HG02884 (cell line): ENCODE measurements around the gene DNAJB9.

Experiments
- ATAC-seq: cut with Tn5 transposase; IDR thresholded peaks from one replicate; pipeline ENCODE4 v1.9.1; 2021; ENCODE audit warnings: mild to moderate bottlenecking, moderate library complexity; ENCODE audit not compliant: unreplicated experiment

DNAJB9 gene

DNA sequence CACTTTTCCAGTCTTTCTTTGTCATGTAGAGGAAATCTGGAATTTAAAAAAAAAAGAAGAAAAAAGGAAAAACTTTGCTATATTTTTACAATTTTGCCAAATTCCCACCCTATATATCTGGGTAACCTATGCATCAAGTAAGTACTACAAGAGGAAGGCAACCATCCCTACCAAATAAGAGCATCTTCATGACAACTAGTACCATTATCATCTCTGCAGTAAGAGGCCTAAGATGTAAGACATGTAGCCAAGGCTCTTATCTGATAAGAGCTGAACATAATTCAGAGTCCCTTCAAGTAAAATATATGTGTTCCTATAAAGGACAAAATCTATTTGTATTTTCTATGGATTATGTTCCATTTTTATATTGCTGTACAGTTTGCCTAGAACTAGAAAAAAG is 3.7 kb upstream of the DNAJB9 start:
- no peak for ATAC-seq

GRCh38 chr7:108568801-108569380 is 783 bp upstream of the DNAJB9 start:
- ATAC-seq: no peak

DNA sequence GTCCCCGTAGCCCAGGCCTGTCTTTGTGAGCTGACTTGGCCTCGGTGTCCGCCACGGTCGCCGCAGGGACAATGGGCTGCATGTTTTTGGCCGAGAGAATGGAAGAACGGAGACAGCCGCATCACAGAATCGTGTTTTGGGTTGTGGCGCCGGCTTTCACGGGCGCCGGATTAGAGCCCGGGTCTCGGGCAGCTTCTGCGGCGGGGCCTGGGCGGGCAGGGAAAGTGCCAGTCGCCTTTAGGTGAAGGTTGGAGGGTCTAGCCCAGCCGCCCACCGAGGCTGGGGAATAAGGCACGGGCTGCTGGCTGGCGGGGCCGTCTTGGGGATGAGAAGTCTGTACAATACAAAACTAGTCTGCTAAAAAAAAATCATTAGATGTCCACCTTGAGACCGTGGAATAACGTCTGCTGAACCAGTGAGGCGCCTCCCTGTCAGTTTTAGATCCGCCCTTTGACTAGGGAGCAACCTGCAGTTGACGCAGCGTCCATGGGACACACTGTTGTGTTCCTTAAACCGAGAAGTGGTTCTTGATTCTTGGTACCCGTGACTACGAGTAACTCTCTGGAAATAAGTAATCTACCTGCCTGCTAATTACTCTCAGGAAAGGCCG is 577 bp downstream of the DNAJB9 start:
- ATAC-seq: peak; percentile 26

- ATAC-seq: no peak
Observed at GRCh38 chr7:108572480-108572879, 2.8 kb downstream of the DNAJB9 start.

- no peak for ATAC-seq
Observed at GRCh38 chr7:108575156-108575555, 5.5 kb downstream of the DNAJB9 start.

GRCh38 chr7:108576116-108576515 is 6.4 kb downstream of the DNAJB9 start:
- ATAC-seq: no peak

DNA sequence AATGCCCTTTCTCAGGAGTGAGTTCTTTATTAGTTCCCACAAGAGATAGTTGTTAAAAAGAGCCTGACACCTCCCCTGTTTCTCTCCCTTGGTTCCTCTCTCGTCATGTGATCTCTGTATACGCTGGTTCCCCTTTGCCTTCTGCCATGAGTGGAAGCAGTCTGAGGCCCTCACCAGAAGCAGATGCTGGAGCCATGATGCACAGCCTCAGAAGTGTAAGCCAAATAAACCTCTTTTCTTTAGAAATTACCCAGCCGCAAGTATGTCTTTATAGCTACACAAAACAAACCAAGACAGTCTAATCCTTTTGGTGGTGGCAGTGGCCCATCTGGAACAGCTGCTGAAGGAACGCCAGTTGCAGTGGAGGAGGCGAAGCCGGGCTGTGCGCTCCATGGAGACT is 9.3 kb downstream of the DNAJB9 start:
- ATAC-seq: no peak

DNA sequence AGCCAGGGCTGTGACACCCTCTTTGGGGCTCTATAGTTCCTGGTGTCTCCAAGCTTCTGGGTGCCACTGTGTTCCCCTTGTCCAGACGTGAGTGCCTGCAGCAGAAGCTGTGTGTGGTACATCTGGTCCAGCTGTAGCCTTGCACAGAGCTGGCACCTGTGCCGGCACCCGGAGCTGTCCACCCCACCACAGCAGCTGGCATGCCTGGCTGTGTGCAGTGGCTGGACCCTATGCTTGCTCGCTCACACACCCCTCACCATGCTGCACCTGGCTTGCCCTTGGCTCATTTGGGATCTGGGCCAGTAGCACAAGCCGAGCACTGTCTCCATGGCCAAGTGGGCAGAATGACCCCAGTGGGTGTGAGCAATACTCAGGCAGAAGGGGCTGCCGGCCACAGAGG is 10.6 kb downstream of the DNAJB9 start:
- ATAC-seq: no peak

DNA sequence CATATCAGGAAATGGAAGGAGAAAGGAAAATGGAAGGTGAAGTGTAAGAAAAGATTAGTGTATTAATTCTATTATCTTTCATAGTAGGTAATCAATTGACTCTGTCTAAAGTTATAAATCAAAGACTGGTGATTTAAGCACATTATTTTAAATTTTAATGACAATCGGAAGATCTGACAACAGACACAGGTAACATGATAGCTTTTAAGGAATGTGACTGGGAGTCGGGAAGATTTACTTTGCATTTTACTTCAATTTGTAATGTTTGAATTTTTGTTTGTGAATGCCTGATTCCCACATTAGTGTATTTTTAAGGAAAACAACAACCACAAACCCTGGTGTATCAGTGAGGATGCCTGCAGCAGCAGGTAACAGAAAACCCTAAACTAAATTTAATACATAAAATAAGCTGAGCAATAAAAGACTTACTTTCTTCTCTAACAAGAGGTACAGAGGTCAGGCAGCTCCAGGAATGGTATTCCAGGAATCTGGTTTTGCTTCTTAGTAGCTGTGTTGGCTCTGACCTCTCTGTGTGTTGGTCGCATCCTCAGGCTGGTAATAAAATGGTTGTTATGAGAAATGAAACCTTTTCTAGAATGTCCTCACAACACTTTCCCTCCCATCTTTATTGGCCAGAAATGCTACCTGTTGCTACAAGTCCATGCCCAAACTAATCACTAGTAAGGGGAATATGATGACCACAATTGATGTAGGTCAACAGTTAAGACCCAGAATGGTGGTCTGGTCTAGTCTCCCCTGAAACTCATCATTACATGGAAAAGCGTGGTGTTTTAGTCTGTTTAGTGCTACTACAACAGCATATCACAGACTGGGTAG is 12.2 kb downstream of the DNAJB9 start:
- ATAC-seq: no peak

DNA sequence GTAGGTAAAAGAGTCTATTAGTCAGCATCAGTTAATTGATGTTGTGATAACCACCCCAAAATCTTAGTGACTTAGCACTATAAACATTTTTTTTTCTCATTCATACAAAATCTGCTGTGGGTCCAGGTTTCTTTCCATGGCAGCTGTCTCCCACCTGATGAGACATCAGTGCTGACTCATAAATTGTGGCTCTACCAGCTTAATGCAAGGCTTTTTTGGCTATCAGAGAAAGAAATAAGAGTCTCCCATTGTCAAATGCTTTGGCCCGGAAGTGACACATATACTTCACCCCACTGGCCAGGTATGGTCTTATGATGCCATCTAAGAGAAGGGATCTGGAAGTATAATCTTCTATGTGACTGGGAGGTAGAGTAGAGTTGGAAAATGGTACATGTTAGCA is 14.5 kb downstream of the DNAJB9 start:
- ATAC-seq: no peak

GRCh38 chr7:108585843-108586242 is 16.2 kb downstream of the DNAJB9 start:
- ATAC-seq: no peak

DNA sequence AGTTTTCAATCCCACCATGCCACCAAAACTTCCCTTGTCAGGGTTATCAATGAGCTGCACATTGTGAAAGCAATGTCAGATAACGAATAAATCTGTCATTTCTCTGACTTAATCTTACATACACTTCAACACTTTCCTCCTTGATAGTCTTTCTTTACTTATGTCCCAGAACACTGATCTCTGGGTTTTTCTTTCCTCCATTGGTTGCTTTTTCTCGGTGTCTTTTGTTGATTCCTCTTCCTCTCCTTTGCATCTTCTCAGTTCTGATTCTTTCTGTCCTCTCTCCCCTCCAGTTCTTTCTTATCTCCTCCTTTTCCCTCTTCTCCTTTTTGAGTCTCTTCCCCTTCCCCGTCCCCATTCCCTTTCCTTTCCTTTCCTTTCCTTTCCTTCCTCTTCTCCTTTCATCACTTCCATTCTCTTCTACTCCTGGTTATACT is 16.6 kb downstream of the DNAJB9 start:
- ATAC-seq: no peak

GRCh38 chr7:108589199-108589598 is 19.5 kb downstream of the DNAJB9 start:
- ATAC-seq: no peak

DNA sequence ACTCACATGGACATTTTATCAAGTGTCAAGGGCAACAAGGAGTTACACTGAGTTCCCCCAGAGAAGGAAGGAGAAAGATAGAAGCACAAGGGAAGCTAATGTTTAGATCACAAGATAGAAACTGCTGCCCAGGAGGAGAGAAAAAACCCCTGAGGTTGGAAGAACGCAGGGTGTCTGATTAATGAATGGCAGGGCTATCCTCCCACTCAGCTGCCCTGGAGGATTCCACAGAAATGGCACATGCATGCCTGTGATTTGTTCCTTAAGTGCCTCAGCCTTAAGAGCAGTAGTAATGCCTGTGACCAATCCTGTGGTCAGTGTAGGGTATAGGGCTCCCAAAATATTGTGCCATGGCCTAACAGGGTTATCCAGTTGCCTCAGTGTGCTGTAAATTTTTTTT is 20.2 kb downstream of the DNAJB9 start:
- ATAC-seq: no peak

DNA sequence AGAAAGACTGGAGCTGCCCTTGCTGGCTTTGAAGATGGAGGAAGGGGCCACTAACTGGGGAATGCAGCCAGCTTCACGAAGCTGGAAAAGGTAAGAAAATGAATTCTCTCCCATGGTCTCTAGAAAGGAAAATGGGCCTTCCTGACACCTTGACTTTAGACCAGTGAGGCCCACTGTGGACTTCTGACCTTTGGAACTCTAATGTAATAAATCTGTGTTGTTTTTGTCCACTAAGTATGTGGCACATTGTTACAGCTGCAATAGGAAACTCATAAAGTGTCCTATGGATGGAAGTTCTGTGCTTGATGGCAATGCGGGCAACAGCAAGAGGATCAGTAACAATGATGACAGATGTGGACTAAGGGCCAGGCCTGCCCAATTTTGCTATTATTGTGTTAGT is 20.9 kb downstream of the DNAJB9 start:
- no peak for ATAC-seq

DNA sequence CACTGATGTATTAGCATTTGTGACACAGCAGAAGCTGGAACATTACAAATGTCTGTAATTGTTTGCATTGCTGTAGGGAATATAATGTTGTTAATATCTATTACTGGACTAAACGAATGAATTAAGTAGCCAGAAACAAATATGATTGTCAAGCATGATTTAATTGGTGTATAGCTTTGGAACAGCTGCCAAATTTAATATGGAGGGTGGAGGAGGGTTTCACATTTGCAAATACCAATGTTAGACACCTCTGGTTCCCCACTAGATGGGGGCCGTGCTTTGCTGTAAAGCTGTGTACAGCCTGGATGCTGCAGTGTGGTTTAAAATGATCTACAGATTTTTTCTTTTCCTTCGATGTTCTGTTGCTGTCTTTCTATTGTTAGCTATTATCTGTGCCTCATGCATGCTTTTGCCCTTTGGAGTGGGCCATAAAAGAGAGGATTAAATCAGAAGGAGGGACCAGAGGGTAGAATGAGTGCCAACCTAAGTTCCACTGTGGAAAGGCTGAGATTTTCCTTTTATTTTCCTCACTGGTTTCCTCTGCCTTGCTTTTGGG is 23.1 kb downstream of the DNAJB9 start:
- ATAC-seq: no peak

DNA sequence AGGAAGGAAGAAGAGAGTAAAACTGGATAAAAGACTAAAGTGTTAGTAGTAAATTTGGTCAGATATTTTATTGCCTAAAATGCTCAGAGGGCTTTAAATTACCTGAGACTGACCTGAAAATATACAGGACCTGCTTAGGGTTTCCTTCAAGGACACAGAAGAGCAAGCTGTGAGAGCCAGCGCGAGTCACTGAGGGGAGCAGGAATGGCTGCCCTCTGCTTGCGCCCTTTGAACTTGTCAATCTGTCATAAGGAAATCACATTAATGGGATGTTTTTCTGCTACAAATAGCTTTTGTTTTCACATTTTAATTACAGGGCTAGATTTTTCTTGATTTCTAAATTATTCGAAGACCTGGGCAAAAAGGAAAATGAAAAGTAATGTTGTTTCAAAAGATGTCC is 26.9 kb downstream of the DNAJB9 start:
- no peak for ATAC-seq

DNA sequence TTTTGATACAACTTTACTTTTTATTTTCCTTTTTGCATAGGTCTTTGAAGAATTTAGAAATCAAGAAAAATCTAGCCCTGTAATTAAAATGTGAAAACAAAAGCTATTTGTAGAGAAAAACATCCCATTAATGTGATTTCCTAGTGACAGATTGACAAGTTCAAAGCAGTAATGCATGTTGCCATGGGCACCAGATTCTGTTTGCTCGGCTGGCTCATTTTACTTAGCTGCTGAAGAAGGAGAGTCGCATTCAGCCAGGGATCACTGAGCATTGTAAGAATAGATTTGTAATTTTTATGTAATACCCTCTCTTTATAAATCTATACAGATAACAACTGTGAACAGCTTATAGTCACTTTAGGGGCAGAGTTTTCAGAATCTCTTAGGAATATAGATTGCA is 28.5 kb downstream of the DNAJB9 start:
- ATAC-seq: no peak

DNA sequence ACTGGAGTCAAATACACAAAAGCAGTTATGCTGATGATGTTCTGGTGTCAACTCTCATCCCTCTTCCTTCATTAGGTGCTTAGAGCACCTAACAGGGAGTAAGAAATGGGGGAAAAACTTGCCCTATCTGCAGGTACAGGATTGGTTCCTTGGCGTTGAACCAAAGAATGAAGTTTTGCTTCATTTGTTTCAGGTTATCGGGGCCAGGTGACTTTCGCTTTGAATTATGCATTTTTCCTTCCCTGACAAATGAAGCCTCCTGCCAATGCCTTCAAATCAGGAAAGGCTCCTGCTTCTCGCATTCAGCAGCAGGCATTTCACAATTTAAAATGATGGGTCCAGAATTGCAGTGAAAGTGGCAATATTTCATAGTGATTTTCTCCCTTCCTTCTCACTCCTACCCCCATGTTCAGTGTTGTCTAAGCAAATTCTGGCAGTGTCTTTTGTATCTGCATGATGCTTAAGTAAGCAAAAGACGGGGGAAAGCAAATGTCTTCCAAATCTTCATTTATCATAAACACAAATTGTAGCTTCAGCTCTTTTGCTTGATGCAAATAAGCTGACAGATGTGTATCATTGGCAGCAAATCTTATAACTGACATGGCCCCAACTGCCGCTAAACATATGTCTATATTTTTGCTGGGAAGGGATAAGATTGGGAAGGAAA is 29.4 kb downstream of the DNAJB9 start:
- no peak for ATAC-seq

DNA sequence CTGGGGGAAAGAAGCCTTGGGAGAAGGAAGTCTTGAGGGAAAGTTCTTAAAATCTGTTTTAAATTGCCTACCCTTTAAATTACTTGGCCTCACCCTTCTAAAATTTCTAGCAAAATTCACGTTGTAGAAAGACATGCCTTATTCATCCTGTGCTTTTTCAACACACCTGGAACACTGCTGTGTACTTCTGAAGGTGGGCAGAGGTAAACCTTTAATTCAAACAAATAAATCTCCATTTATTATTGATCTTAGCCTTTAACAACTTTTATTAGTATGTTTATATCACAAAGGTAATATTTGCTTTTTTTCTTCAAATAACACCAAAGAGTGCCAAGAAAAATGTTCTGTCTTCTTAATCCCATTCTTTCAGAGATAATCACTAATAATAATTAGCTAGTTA is 30.7 kb downstream of the DNAJB9 start:
- ATAC-seq: no peak

DNA sequence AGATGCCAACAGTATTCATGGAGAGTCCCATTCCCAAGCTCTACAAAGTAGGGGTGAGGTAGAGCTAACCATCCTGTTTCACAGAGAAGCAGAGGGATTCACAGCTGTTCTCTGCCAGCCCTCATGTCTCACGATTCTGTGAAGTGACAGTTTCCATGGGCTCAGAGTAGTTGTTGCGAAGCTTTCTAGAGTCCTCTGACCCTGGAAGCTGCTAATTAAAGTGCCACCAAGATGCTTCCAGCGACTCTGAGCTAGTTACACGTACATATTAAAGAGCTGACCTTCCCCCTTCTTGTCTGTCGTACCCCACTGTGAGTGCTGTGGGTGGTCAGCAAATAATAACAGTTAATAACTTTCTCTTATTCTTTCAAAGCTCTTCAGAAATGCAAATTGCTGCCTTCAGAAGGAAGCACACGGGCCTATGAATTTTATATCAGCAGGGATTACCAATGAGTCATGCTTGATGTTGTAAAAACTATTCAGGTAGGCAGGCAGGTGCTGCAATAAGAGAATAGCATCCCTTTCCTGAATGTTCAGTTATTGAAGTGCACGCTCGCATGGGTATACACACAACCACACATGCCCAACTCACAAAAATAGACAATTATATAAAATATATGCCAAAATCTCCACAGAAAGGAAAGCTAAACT is 34.1 kb downstream of the DNAJB9 start:
- ATAC-seq: no peak
